HCT116 (cell line): ENCODE data around the gene CACNA2D3. TPM values are rescaled to one million over a fixed set of nuclear protein-coding genes. Genes with fewer than 3 reads are reported as not detected.

Experiments
- ATAC-seq: fragments of 200-7000 bp; cut with Tn5 transposase; 2 replicates; pipeline ENCODE4 v1.9.1; 2020; ENCODE audit warnings: mild to moderate bottlenecking, moderate library complexity
- BruUV-seq: library from RNA; stranded (reverse); fragments of 400-500 nt; replicated peaks from 2 replicates; lab custom pipeline; 2021; lab: Mats Ljungman, UMichigan
- CTCF ChIA-PET: fragments of 300-600 bp; sonication (Branson Sonifier 250); formaldehyde crosslinking; loops from one replicate; lab custom pipeline; 2021; ENCODE audit warnings: antibody characterized with exemption; lab: Charles Lee
- POLR2A ChIA-PET: fragments of 300-600, 350-600 bp; sonication (Branson Sonifier 250); formaldehyde crosslinking; loops from one replicate; lab custom pipeline; 2021; ENCODE audit warnings: antibody characterized with exemption; lab: Charles Lee
- RAD21 ChIA-PET, 2 experiments: fragments of 300-600 bp; sonication (Branson Sonifier 250); formaldehyde crosslinking; loops; one replicate each; lab custom pipeline; 2023; ENCODE audit warnings: low total read pairs in 2 of 2; ENCODE audit not compliant: uncharacterized antibody in 2 of 2, unreplicated experiment in 2 of 2, low non-redundant PET in 1 of 2; lab: Charles Lee
- DNase-seq: peaks from one replicate; pipeline ENCODE4 v3.0.0-alpha.2; 2010; ENCODE audit warnings: low read depth, low spot score
- H2AFZ ChIP-seq: fragments of 200-600 bp; shearing (Covaris generic), sonication (generic); 2 replicates; pipeline ENCODE4 v1.6.1; 2017; ENCODE audit warnings: low read depth, mixed run types, mixed read lengths, antibody characterized with exemption, low read length; ENCODE audit not compliant: poor library complexity, severe bottlenecking
- H3K27ac ChIP-seq: 2 replicates; pipeline ENCODE4 v1.5.1; 2012; ENCODE audit warnings: low read depth, low read length
- H3K27me3 ChIP-seq: fragments of 200-600 bp; sonication (generic); 2 replicates; pipeline ENCODE4 v1.6.1; 2016; ENCODE audit warnings: mixed run types, low read length, mixed read lengths; ENCODE audit not compliant: insufficient read depth
- H3K36me3 ChIP-seq, 2 experiments: fragments of 200-500 bp in 1 of 2; fragments of 200-600 bp in 1 of 2; sonication (Bioruptor generic) in 1 of 2; sonication (generic) in 1 of 2; 2 replicates each; pipeline versions ENCODE4 v1.5.1 to v1.6.1; 2014 to 2016; ENCODE audit warnings: low read length in 2 of 2, inconsistent platforms in 1 of 2, mixed read lengths in 1 of 2, mixed run types in 1 of 2; ENCODE audit not compliant: insufficient read depth in 2 of 2, control insufficient read depth in 1 of 2
- H3K4me1 ChIP-seq, 2 experiments: fragments of 200-600 bp in 1 of 2; sonication (generic) in 1 of 2; 2 replicates each; pipeline versions ENCODE4 v1.5.1 to v1.6.1; 2012 to 2017; ENCODE audit warnings: low read length in 2 of 2, inconsistent platforms in 1 of 2, mild to moderate bottlenecking in 1 of 2, mixed read lengths in 1 of 2, mixed run types in 1 of 2, moderate library complexity in 1 of 2; ENCODE audit not compliant: insufficient read depth in 2 of 2, control insufficient read depth in 1 of 2
- H3K4me2 ChIP-seq: fragments of 200-600 bp; sonication (generic); 2 replicates; pipeline ENCODE4 v1.6.1; 2017; ENCODE audit warnings: mixed run types, low read length, mixed read lengths
- H3K4me3 ChIP-seq, 2 experiments: fragments of 200-600 bp in 1 of 2; sonication (generic) in 1 of 2; replicated peaks in 1 of 2; 2 replicates each; pipeline ENCODE4 v1.5.1; 2011 to 2016; ENCODE audit warnings: low read length in 2 of 2, control low read depth in 1 of 2, low read depth in 1 of 2, mild to moderate bottlenecking in 1 of 2, mixed read lengths in 1 of 2, mixed run types in 1 of 2
- H3K79me2 ChIP-seq: fragments of 200-600 bp; sonication (generic); 2 replicates; pipeline ENCODE4 v1.6.1; 2017; ENCODE audit warnings: mild to moderate bottlenecking, mixed run types, low read length, moderate library complexity, mixed read lengths; ENCODE audit not compliant: insufficient read depth
- H3K9ac ChIP-seq: fragments of 200-600 bp; sonication (generic); 2 replicates; pipeline ENCODE4 v1.6.1; 2016; ENCODE audit warnings: low read length, mixed read lengths
- H3K9me2 ChIP-seq: fragments of 200-600 bp; sonication (generic), shearing (Covaris generic); 2 replicates; pipeline ENCODE4 v1.6.1; 2017; ENCODE audit warnings: mixed run types, mild to moderate bottlenecking, moderate library complexity; ENCODE audit not compliant: insufficient read depth
- H3K9me3 ChIP-seq, 2 experiments: fragments of 200-500 bp in 1 of 2; fragments of 200-600 bp in 1 of 2; sonication (Bioruptor generic) in 1 of 2; sonication (generic) in 1 of 2; 2 replicates each; pipeline ENCODE4 v1.6.1; 2014 to 2017; ENCODE audit warnings: low read length in 2 of 2, mixed read lengths in 2 of 2, inconsistent platforms in 1 of 2, low read depth in 1 of 2, mild to moderate bottlenecking in 1 of 2, mixed run types in 1 of 2, moderate library complexity in 1 of 2; ENCODE audit not compliant: control insufficient read depth in 1 of 2, insufficient read depth in 1 of 2
- H4K20me1 ChIP-seq: fragments of 200-600 bp; sonication (generic), shearing (Covaris generic); 2 replicates; pipeline ENCODE4 v1.6.1; 2017; ENCODE audit warnings: mixed run types, mild to moderate bottlenecking, moderate library complexity; ENCODE audit not compliant: insufficient read depth
- CBX3 ChIP-seq: IDR thresholded peaks from 2 replicates; pipeline ENCODE4 v1.6.1; 2012; ENCODE audit warnings: low read depth
- CEBPB ChIP-seq: IDR thresholded peaks from 2 replicates; pipeline ENCODE4 v1.6.1; 2012; ENCODE audit warnings: low read depth
- EGR1 ChIP-seq: IDR thresholded peaks from 2 replicates; pipeline ENCODE4 v1.6.1; 2012; ENCODE audit warnings: low read depth
- EZH2 ChIP-seq: fragments of 200-600 bp; sonication (generic); IDR thresholded peaks from 2 replicates; pipeline ENCODE4 v1.6.1; 2017; ENCODE audit warnings: antibody characterized with exemption, mixed run types
- EZH2phosphoT487 ChIP-seq: fragments of 200-600 bp; IDR thresholded peaks from 2 replicates; pipeline ENCODE4 v1.6.1; 2018; ENCODE audit warnings: antibody characterized with exemption, borderline replicate concordance
- FOSL1 ChIP-seq: IDR thresholded peaks from 2 replicates; pipeline ENCODE4 v1.6.1; 2012; ENCODE audit warnings: low read depth
- POLR2A ChIP-seq: IDR thresholded peaks from 2 replicates; pipeline ENCODE4 v1.7.0; 2011; ENCODE audit warnings: borderline replicate concordance; ENCODE audit not compliant: insufficient read depth, insufficient read length; ENCODE audit errors: extremely low read depth
- POLR2AphosphoS5 ChIP-seq: IDR thresholded peaks from 2 replicates; pipeline ENCODE4 v1.6.1; 2011; ENCODE audit warnings: mild to moderate bottlenecking, low read depth, low read length, moderate library complexity
- RAD21 ChIP-seq: IDR thresholded peaks from 2 replicates; pipeline ENCODE4 v1.6.1; 2012; ENCODE audit warnings: low read depth, mild to moderate bottlenecking
- SIN3A ChIP-seq: IDR thresholded peaks from 2 replicates; pipeline ENCODE4 v1.6.1; 2012; ENCODE audit warnings: low read depth
- SP1 ChIP-seq: IDR thresholded peaks from 2 replicates; pipeline ENCODE4 v1.6.1; 2012; ENCODE audit warnings: low read depth
- YY1 ChIP-seq: IDR thresholded peaks from 2 replicates; pipeline ENCODE4 v1.6.1; 2011; ENCODE audit warnings: low read length, low read depth, moderate library complexity, mild to moderate bottlenecking; ENCODE audit not compliant: insufficient replicate concordance; ENCODE audit errors: extremely low read depth
- ZFX ChIP-seq: fragments of 450-650 bp; IDR thresholded peaks from 2 replicates; pipeline ENCODE4 v1.6.1; 2017
- ZNF274 ChIP-seq: fragments of 200-500 bp; sonication (Bioruptor generic); IDR thresholded peaks from 2 replicates; pipeline ENCODE4 v1.6.1; 2014; ENCODE audit warnings: mild to moderate bottlenecking, low read depth, low read length, inconsistent platforms
- intact Hi-C: fragments of 100-400 bp; cut with micrococcal nuclease; formaldehyde crosslinking; loops from 2 replicates; pipeline ENCODE4 v1.10.0; 2022
- total RNA-seq: library from RNA; stranded (reverse); gene quantifications from one replicate; pipeline ENCODE4 v1.2.1, GENCODE V29; 2021; ENCODE audit not compliant: unreplicated experiment
- TF ChIP-seq, protein P1 (sequence below): IDR thresholded peaks from 2 replicates; pipeline ENCODE4 v1.6.1; 2011; ENCODE audit warnings: mild to moderate bottlenecking, low read length, moderate library complexity; ENCODE audit not compliant: insufficient replicate concordance; ENCODE audit errors: extremely low read depth
- TF ChIP-seq, protein P2 (sequence below): IDR thresholded peaks from 2 replicates; pipeline ENCODE4 v1.6.1; 2012
- TF ChIP-seq, protein P3 (sequence below): IDR thresholded peaks from 2 replicates; pipeline ENCODE4 v1.6.1; 2012

Gene CACNA2D3
- total RNA-seq, 1 experiment from 2014 or later: 0.20 TPM

DNA sequence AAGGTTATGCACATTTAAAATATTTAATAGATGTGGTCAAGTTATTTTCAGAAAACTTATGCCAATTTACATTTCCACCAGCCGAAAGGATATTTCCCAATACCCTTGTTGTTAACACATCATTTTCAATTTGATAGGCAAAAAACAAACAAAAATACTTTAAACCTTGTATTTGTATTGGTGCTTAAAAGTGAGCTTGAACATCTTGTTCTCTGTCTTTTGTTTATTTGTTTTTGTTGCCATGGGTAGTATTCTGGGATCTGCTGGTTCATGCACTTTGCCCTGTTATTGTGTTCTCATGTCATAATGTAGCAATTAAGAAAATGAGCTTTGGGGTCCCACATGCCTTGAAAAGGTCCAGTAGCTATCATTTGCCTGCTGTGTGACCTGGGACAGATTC is 614.1 kb downstream of the CACNA2D3 start (continued):
- TF ChIP-seq, protein P1, sequence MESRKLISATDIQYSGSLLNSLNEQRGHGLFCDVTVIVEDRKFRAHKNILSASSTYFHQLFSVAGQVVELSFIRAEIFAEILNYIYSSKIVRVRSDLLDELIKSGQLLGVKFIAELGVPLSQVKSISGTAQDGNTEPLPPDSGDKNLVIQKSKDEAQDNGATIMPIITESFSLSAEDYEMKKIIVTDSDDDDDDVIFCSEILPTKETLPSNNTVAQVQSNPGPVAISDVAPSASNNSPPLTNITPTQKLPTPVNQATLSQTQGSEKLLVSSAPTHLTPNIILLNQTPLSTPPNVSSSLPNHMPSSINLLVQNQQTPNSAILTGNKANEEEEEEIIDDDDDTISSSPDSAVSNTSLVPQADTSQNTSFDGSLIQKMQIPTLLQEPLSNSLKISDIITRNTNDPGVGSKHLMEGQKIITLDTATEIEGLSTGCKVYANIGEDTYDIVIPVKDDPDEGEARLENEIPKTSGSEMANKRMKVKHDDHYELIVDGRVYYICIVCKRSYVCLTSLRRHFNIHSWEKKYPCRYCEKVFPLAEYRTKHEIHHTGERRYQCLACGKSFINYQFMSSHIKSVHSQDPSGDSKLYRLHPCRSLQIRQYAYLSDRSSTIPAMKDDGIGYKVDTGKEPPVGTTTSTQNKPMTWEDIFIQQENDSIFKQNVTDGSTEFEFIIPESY: no peak

DNA sequence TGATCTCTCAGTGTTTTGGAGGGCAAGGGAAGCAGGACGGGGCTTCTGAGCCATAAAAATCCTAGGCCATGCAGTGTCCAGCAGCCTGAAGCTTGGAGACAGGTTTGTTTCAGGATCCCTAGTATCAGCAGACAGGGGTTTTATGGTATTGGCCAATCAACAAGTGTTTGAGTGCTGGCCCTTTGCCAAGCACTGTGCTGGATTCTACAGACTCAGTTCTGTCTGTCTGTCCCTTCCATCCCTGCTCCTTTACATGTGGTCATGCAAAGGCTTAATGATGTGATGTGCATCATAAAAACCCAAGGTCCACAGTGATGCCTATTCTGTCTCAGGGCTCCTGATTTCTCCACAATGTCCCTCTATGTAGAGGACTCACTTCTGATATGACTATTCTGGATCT is 621.4 kb downstream of the CACNA2D3 start:
- Histone ChIP-seq H3K79me2 (no peaks in the 10 kb centered on the region), H3K27me3 (no peaks in the 10 kb centered on the region), H4K20me1 (no peaks in the 10 kb centered on the region), H3K36me3 (no peaks in the 10 kb centered on the region), H3K4me3 (no peak overlapping the region), H2AFZ (no peak overlapping the region), H3K4me1 (no peaks in the 10 kb centered on the region), H3K9me3 (peaks cover 0 to 11% of the 10 kb centered on the region in 2 experiments; a peak in 2 of 4 replicates), H3K9me2 (no peaks in the 10 kb centered on the region), H3K27ac (no peak overlapping the region), H3K9ac (no peak overlapping the region), H3K4me2 (no peak overlapping the region)
- no peak for ATAC-seq
- ChIA-PET POLR2A (no interaction called here), RAD21 (no interaction called here), CTCF (no interaction called here)
- no TSS peak for BruUV-seq
- TF ChIP-seq, protein P2, sequence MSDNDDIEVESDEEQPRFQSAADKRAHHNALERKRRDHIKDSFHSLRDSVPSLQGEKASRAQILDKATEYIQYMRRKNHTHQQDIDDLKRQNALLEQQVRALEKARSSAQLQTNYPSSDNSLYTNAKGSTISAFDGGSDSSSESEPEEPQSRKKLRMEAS: no peak
- TF ChIP-seq ZFX: no peak
- no peak for TF ChIP-seq ZNF274
- TF ChIP-seq EZH2phosphoT487: no peak
- no peak for TF ChIP-seq CBX3
- no peak for TF ChIP-seq POLR2A
- TF ChIP-seq RAD21: no peak
- TF ChIP-seq YY1: no peak
- TF ChIP-seq, protein P1: no peak
- no peak for TF ChIP-seq SP1
- no peak for TF ChIP-seq SIN3A
- TF ChIP-seq CEBPB: no peak
- TF ChIP-seq, protein P3, sequence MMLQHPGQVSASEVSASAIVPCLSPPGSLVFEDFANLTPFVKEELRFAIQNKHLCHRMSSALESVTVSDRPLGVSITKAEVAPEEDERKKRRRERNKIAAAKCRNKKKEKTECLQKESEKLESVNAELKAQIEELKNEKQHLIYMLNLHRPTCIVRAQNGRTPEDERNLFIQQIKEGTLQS: no peak
- no peak for TF ChIP-seq EZH2
- no peak for TF ChIP-seq POLR2AphosphoS5
- TF ChIP-seq EGR1: no peak
- no peak for TF ChIP-seq FOSL1
- no peak for DNase-seq
- intact Hi-C loops: no loop called here
